ENCODE data around the gene METRNL.
"Not testable (repeated sequence)": the region's sequence is repeated elsewhere in the genome, so short reads cannot be mapped to it uniquely, and the experiment has no call there.

GRCh38 chr17:83031946-83032451, 47.4 kb upstream of the METRNL start:
- TF ChIP-seq, protein P1, sequence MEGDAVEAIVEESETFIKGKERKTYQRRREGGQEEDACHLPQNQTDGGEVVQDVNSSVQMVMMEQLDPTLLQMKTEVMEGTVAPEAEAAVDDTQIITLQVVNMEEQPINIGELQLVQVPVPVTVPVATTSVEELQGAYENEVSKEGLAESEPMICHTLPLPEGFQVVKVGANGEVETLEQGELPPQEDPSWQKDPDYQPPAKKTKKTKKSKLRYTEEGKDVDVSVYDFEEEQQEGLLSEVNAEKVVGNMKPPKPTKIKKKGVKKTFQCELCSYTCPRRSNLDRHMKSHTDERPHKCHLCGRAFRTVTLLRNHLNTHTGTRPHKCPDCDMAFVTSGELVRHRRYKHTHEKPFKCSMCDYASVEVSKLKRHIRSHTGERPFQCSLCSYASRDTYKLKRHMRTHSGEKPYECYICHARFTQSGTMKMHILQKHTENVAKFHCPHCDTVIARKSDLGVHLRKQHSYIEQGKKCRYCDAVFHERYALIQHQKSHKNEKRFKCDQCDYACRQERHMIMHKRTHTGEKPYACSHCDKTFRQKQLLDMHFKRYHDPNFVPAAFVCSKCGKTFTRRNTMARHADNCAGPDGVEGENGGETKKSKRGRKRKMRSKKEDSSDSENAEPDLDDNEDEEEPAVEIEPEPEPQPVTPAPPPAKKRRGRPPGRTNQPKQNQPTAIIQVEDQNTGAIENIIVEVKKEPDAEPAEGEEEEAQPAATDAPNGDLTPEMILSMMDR (IDR thresholded peaks at IDR 0.05; ENCODE audit: low read length): not testable (repeated sequence)
- TF ChIP-seq EZH2 (optimal IDR thresholded peaks at IDR 0.05; ENCODE audit: low read depth, low read length); EZH2phosphoT487 (IDR thresholded peaks at IDR 0.05; ENCODE audit: low read length): not testable (repeated sequence)

All from MM.1S (cell line).